Neutrophil (primary cell): ENCODE results near the gene MLXIP.

Experiments used
- H3K27ac ChIP-seq: fragments of 200-600 bp; sonication (generic); 2 replicates; pipeline ENCODE4 v1.5.1; 2016; ENCODE audit warnings: mild to moderate bottlenecking, moderate library complexity
- H3K27me3 ChIP-seq: fragments of 200-600 bp; sonication (generic); 2 replicates; pipeline ENCODE4 v1.6.0; 2016; ENCODE audit warnings: mild to moderate bottlenecking
- H3K36me3 ChIP-seq: fragments of 200-600 bp; sonication (generic); 2 replicates; pipeline ENCODE4 v1.5.1; 2017
- H3K4me1 ChIP-seq, 2 experiments: fragments of 200-600 bp in 1 of 2; sonication (generic) in 1 of 2; 1 replicate in 1 of 2; 2 replicates in 1 of 2; pipeline versions ENCODE4 v1.5.1 to v1.6.1; 2013 to 2016; ENCODE audit warnings: low read depth in 1 of 2, low read length in 1 of 2, mild to moderate bottlenecking in 1 of 2, moderate library complexity in 1 of 2; ENCODE audit not compliant: control insufficient read depth in 1 of 2, insufficient read depth in 1 of 2
- H3K4me3 ChIP-seq, 2 experiments: fragments of 200-600 bp in 1 of 2; sonication (generic) in 1 of 2; 1 replicate in 1 of 2; 2 replicates in 1 of 2; pipeline ENCODE4 v1.5.1; 2013 to 2016; ENCODE audit warnings: low read depth in 1 of 2, low read length in 1 of 2, mild to moderate bottlenecking in 1 of 2, moderate library complexity in 1 of 2
- H3K9me3 ChIP-seq: fragments of 200-600 bp; sonication (generic); 2 replicates; pipeline ENCODE4 v1.5.1; 2016
- TF ChIP-seq, protein P1 (sequence below): fragments of 200-600 bp; sonication (generic); IDR thresholded peaks from 2 replicates; pipeline ENCODE4 v1.5.1; 2016; ENCODE audit warnings: antibody characterized with exemption

Gene MLXIP

DNA sequence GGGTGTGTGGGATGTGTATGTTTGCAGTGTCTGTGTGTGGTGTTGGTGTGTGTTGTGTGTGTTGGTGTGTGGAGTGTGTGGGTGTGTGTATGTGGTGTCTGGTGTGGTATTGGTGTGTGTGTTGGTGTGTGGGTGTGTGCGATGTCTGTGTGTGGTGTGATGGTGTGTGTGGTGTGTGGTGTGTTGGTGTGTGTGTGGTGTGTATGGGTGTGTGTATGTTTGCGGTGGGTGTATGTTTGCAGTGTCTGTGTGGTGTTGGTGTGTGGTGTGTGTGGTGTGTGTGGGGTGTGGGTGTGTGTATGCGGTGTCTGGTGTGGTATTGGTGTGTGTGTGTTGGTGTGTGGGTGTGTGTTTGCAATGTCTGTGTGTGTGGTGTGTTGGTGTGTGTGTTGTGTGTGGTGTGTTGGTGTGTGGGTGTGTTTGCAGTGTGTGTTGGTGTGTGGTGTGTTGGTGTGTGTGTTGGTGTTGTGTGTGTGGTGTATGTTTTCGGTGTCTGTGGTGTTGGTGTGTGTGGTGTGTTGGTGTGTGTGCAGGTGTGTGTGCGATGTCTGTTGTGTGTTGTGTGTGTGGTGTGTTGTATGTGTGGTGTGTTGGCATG lies 15.7 kb downstream of the MLXIP start:
- TF ChIP-seq, protein P1, sequence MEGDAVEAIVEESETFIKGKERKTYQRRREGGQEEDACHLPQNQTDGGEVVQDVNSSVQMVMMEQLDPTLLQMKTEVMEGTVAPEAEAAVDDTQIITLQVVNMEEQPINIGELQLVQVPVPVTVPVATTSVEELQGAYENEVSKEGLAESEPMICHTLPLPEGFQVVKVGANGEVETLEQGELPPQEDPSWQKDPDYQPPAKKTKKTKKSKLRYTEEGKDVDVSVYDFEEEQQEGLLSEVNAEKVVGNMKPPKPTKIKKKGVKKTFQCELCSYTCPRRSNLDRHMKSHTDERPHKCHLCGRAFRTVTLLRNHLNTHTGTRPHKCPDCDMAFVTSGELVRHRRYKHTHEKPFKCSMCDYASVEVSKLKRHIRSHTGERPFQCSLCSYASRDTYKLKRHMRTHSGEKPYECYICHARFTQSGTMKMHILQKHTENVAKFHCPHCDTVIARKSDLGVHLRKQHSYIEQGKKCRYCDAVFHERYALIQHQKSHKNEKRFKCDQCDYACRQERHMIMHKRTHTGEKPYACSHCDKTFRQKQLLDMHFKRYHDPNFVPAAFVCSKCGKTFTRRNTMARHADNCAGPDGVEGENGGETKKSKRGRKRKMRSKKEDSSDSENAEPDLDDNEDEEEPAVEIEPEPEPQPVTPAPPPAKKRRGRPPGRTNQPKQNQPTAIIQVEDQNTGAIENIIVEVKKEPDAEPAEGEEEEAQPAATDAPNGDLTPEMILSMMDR, result no peak
- Histone ChIP-seq H3K4me1 (peaks cover 10 to 24% of the 10 kb centered on the region in 2 experiments), H3K4me3 (no peak overlapping the region), H3K27ac (no peak overlapping the region), H3K9me3 (no peaks in the 10 kb centered on the region), H3K27me3 (no peaks in the 10 kb centered on the region), H3K36me3 (no peaks in the 10 kb centered on the region)

DNA sequence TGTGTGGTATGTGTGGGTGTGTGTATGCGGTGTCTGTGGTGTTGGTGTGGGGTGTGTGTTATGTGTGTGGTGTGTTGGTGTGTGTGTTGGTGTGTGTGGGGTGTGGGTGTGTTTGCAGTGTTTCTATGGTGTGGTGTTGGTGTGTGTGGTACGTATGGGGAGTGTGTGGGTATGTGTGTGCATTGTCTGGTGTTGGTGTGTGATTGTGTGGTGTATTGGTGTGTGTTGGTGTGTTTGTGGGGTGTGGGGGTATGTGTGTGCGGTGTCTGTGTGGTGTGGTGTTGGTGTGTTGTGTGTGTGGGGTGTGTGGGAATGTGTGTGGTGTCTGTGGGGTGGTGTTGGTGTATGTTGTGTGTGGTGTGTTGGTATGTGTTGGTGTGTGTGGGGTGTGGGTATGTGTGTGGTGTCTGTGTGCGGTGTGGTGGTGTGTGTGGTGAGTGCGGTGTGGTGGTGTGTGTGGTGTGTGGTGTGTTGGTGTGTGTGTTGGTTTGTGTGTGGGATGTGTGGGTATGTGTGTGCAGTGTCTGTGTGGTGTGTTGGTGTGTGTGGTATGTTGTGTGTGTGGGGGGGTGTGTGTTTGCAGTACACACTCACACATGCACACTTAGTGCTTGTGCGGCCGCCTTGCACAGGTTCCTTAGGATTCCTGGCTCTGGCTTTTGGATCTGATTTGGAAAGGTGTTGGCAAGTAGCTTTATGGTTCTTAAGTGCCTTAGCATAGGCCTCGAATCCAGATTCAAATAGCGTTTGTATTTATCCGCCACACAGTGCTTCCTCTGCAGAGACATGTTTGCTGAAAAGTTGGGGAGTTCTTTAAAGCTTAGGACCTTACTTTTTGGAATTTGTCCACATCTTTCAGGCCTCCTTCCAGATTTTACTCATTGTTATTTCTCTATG lies 16.4 kb downstream of the MLXIP start:
- Histone ChIP-seq H3K4me1 (peaks cover 13 to 18% of the 10 kb centered on the region in 2 experiments), H3K9me3 (no peaks in the 10 kb centered on the region), H3K4me3 (no peak overlapping the region), H3K27ac (no peak overlapping the region), H3K36me3 (no peaks in the 10 kb centered on the region), H3K27me3 (no peaks in the 10 kb centered on the region)
- TF ChIP-seq, protein P1, result no peak

DNA sequence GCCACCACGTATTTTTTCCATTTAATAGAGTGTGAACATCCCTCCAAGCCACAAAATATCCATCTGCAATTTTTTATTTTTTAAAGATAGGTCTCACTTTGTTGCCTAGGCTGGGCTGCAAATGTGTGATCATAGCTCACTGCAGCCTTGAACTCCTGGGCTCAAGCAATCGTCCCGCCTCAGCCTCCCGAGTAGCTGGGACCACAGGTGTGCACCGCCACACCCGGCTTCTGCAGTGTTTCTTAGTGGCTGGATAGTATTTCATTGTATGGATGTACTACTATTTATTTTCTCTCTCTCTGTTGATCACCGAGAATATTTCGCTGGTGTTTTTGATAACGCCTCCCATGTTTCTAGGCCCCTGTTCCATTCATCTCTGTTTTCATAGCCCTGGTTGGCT lies 17.5 kb downstream of the MLXIP start:
- no peak overlapping the region for H3K27ac ChIP-seq
- H3K4me3 ChIP-seq, result no peak overlapping the region
- peaks cover 11 to 16% of the 10 kb centered on the region in 2 experiments for H3K4me1 ChIP-seq
- no peaks in the 10 kb centered on the region for H3K27me3 ChIP-seq
- H3K36me3 ChIP-seq, result no peaks in the 10 kb centered on the region
- H3K9me3 ChIP-seq, result no peaks in the 10 kb centered on the region
- TF ChIP-seq, protein P1, result no peak

DNA sequence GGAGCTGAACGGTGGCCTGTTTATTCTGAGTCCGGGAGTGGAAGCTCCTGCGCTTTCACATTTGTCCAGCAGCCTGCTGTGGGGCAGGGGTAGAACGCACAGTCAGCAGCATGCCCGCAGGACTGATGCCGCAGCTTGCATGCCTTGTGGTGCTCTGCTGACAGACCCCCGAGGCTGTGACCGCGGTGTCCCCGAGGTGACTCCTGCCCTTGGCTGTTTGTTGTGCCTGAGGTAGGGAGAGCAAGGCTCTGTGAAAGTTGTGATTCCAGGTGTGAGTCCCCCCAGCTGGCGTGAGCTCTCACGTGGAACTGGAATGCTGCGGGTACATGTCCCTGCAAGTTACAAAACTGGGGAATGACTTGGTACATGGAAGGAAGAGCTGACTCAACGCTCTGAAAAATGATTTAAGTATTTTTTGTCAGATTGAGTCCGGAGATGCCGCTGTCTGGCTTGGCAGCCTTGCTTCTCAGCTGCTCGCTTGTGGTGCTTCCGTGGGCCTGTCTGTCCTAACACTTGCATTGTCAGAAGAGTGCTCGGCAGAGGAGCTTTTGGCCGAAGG lies 18.1 kb downstream of the MLXIP start:
- TF ChIP-seq, protein P1, result no peak
- no peaks in the 10 kb centered on the region for H3K36me3 ChIP-seq
- H3K4me1 ChIP-seq, result peaks cover 6 to 11% of the 10 kb centered on the region in 2 experiments
- H3K27me3 ChIP-seq, result no peaks in the 10 kb centered on the region
- no peaks in the 10 kb centered on the region for H3K9me3 ChIP-seq
- no peak overlapping the region for H3K4me3 ChIP-seq
- H3K27ac ChIP-seq, result no peak overlapping the region

DNA sequence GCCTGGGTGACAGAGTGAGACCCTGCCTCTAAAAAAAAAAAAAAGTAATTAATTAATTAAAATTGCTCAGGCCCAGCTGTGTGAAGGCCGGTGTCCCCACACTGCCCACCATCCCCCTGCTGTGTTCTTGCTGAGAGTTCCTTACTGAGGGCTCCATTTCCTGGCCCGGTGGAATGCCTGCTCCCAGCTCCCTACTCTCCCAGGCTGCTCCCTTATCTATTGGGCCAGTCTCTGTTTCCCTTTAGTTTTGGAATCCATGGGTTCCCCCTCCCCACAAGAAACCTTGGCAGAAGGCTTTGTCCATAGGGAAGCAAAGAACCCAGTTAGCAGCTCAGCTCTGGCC lies 19.0 kb downstream of the MLXIP start:
- Histone ChIP-seq H3K4me1 (peaks cover 6 to 11% of the 10 kb centered on the region in 2 experiments), H3K4me3 (no peak overlapping the region), H3K36me3 (no peaks in the 10 kb centered on the region), H3K27me3 (no peaks in the 10 kb centered on the region), H3K27ac (no peak overlapping the region), H3K9me3 (no peaks in the 10 kb centered on the region)
- TF ChIP-seq, protein P1, result no peak
